OCI-LY1 (cell line): ENCODE measurements around the gene SDC1.
"Not testable (repeated sequence)": the region's sequence is repeated elsewhere in the genome, so short reads cannot be mapped to it uniquely, and the experiment has no call there.

Source experiments
- CTCF ChIP-seq: fragments of 200-600 bp; sonication (generic), shearing (Covaris generic); IDR thresholded peaks from 2 replicates; pipeline ENCODE4 v1.5.1; 2017; ENCODE audit warnings: mild to moderate bottlenecking, antibody characterized with exemption, low read length, moderate library complexity, mixed read lengths
- EZH2 ChIP-seq: fragments of 200-600 bp; sonication (generic), shearing (Covaris generic); IDR thresholded peaks from 2 replicates; pipeline ENCODE4 v1.8.0; 2017; ENCODE audit warnings: borderline replicate concordance, mixed run types, mild to moderate bottlenecking, antibody characterized with exemption, low read length, moderate library complexity, mixed read lengths

DNA sequence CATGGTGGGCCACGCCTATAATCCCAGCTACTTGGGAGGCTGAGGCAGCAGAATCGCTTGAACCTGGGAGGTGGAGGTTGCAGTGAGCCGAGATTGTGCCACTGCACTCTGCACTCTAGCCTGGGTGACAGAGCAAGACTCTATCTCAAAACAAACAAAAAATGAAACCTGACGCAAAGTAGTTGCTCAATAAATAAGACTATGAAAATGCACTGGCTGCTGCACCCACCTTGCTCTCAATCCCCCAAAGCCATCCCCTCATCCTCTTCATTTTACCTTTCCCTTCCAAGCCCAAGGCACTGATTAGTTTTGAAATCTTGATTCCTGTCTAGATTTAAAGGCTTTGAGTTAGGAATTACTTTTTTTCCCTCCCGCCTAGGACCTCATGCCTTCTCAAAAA is 18.7 kb upstream of the SDC1 start:
- not testable (repeated sequence) for TF ChIP-seq EZH2, CTCF
